Activated CD4-positive, alpha-beta T cell treated with anti-CD3 and anti-CD28 coated beads, Interleukin-2, amount 50 U/mL, for 1 hour (primary cell): ENCODE measurements around the gene STK40.

Source experiments
- DNase-seq: peaks from one replicate; pipeline ENCODE4 v3.0.0-alpha.2; 2020

STK40 gene

DNA sequence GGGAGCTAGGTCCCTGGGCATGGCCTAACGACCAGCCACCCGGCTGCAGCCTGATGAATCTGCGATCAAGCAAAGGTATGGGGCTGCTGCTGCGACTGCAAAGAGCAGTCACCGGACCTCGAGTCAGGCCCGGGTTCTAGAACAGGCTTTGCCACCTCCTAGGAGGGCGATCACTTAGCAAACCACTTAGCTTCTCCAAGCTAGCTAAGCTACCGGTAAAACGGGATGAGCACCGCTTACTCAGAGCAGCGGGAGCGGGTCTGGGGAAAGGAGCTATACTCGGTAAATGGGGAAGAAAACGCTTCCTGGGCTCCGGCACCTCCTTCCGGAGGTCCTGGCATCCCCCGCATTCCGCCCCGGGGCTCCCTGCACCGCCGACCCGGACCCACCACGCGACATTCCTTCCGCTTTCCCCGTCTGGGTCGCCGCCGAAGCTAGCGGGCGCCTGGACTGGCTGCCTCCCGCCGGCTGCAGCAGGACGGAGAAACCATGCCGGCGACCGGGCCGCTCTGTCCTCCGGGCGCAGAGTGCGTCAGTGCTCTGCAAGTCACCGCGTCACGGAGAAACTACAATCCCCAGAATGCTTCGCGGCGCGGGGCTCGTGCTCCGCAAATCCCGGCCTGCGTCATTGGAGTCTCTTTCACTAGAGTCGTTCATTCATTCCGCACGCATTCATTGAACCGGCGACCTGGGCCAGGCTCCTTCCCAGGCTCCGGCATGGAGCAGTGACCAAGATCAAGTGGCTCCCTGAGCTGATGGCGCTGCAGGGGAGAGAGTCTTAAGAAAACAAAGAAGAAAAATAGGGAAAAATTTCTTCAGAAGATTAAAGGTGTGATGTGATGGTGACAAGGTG, 11.9 kb upstream of the STK40 start, which contains the start of gene LSM10:
TSS of gene LSM10 (minus strand) at position 531 of the 853 bp plus-strand sequence. CDS start 3,779 bp downstream, outside the sequence.
- DNase-seq = peak; percentile 92

DNA sequence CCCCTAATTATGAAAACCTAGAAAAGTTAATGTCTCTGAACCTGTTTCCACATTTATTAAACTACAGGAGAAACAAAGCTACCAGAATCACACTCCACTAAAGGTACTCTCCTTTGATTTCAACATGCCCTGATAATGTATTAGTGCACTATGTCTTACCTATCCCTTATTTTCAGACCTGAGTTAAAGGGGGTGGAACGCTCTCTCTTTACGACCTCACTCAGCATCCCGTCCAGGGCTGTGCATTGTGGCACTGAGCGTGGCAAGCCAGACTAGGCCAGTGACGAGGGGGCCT, 11.3 kb upstream of the STK40 start:
- no peak for DNase-seq

DNA sequence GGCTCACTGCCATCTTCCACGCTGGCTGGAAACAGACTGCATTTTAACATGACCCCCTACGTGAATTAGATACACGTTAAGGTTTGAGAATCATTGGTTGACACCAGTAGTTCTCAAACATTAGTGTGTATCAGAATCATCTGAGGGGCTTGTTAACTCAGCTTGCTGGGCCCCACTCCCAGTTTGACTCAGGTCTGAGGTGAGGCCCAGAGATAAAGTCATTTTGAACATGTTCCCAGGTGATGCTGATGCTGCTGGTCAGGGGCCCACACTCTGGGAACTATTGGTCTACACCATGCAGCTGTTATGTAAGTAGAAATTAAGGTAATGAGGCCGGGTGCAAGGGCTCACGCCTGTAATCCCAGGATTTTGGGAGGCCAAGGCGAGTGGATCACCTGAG, 10.6 kb upstream of the STK40 start:
- no peak for DNase-seq

DNA sequence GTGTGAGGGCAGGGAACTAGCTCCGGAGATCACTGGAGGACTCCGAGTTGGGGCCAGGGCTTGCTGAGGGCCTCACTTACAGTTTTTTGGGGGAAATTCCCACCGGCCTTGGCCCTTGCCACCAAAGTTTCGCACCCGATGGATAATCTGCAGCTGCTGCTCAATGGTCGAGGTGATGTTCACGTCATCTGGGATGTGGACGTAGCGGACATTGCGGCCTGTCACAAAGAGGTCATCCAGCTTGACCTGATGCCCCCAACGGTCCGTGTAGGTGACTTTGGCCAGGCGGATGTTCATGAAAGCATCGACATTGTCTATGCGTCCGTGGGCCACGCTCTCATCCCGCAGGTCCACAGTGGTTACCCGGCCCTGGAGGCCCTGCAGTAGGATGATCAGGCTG, 8.0 kb upstream of the STK40 start:
- DNase-seq = no peak

DNA sequence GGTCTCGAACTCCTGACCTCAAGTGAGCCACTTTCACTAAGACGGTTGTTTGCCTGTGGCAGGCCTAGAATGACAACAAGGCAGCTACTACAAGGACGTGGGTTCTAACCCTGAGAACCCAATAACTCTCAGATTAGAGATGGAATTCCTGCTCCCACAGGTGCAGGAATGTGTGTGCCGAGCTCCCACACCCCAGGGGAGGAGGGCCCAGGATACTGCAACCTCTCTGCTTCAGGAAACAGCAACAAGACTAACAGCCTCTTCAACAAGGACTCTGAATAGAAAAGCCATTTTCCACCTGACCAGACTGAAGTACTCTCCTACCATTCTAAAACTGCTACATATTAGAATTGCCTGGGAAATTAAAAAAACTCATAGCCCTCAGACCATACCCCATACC, 7.1 kb upstream of the STK40 start:
- no peak for DNase-seq

DNA sequence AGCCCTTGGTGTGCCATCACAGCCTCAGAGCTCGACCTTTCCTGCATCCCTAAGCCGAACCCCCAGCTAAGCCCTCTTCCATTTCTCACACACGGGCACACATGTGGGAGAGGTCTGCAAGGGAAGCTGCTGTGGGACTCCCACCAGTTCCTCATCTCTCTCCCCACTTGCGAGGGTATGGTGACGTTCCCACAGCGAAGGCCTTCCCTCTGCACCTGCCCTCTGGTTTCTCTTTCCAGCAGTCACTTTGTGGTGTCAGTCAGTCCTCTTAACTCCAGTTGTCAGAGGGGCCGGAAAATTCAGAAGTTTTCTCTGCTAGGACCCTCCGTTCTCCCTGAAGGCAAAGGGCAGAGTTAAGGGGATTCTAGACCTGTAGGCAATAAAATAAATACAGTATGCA, 5.5 kb upstream of the STK40 start:
- DNase-seq = no peak

DNA sequence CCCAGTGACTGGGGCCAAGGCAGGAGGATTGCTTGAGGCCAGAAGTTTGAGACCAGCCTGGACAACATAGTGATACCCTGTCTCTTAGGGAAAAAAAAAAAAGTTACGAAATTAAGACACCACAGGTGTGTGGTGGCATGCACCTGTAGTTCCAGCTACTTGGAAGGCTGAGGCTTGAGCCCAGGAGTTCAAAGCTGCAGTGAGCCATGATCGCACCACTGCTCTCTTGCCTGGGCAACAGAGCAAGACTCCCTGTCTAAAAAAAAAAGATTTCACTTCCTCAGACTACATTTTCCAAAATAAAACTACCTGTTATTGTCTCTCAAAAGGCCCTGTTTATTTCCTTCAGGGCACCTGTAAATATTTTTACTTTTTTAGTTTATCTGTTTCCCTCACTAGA, 4.7 kb upstream of the STK40 start:
- DNase-seq = no peak

DNA sequence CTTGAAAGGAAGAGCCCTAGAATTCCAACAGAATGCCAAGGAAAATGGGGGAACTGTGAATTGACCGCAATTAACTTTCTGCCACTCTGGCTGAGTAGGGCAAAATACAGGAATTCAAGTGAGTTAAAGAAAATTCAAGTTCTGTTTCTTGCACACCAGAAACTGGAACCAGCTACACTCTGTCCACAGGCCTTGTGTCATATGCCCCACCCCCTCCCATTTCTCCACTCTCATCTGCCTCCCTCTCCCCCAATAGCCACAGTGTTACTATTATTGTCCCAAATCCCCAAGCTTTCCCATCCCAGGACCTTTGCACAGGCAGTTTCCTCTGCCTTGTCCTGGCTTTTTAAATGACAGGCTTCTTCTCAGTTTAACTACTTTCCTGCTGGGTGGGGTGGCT, 4.3 kb upstream of the STK40 start:
- no peak for DNase-seq

DNA sequence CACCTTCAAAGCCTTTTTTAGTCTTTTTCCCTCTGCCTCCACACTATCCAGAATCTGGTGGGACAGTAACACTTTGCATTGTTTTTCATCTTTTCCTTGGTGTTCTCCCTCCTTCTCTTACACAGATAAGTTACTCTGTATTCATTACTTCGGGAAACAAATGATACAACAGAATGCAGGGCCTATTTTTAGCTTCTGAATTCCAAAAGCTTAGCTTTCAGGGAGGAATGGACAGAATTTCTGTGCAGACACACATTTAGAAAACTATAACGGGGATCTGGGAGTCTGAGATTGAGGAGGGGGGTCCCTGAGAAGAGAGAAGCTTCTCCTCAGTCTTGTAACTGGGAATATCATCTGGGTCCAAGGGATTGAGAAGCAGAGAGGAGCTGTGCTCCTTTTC, 3.5 kb upstream of the STK40 start:
- no peak for DNase-seq

DNA sequence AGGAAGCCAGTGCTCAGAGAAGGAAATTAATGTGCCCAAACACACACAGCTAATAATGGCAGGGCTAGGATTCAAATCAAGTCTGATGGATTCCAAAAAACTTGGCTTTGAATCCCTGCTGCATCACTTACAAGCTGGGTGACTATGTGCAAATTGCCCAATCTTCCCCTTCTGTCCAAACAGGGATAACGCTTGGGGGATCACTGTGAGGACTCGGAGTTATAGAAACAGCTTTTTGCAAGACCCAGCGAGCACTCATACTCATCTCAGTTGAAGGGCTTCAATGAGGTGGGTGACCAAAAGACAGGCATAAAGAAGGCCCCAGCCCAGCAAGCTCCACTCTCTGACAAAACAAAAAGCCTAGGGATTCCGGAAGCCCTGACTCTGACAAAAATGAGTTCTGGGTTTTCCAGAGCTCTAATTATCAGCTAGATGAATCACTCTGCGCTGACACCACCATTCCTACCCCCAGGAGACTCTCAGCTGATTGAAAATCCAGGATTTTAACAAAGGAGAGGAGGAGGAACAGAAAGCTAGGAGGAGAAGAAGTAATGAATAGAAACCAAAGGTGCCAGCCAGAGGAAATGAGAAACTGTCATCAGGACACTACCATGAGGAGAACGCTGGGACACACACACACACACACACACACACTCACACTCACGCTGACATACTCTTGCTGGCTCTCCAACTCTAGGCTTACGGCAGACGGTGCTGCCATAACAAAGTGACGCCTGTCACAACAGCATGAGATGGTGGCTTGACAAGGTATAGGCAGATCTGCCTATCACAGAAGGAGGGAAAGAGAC, 1.6 kb upstream of the STK40 start:
- no peak for DNase-seq

DNA sequence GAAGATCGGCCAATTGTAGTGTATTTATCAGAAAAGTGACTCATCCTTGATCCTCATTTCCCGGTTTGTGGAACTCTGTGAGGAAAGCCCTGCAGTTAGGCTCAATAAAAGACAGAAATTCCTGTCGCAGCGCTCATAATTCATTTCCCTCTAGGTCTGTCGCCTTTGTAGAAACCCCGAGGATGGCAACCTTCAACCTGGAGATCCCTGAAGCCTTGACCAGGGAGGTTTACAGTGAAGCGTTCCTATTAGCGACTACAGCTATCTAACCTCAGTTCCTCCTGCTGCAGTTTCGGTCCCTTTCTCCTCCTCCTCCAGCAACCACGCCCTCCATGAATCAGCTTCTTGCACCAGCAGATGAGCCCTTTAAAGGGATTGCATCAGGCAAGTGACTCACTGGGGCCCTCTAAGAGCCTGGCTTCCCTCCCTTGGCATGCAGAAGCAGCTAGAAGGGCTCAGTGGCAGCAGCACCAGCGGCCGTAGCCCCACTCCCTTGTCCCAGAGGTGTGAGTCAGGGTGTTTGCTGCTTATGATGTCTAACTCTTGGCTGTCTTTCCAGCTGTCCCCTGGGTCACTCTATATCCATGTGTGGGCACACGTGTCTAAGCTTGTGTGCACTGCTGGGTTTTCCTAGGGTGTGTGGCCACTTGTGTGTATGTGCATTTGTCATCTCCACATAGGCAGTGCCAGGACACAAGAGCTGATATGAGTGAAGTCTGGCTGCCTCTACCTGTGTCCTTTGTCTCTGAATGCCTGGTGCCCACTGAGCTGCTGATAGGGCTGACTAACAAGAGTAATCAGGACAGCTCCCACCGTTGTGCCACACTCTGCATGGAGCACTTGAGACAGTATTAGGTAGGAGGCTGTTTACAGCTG, 779 bp upstream of the STK40 start:
- DNase-seq = peak; percentile 77

DNA sequence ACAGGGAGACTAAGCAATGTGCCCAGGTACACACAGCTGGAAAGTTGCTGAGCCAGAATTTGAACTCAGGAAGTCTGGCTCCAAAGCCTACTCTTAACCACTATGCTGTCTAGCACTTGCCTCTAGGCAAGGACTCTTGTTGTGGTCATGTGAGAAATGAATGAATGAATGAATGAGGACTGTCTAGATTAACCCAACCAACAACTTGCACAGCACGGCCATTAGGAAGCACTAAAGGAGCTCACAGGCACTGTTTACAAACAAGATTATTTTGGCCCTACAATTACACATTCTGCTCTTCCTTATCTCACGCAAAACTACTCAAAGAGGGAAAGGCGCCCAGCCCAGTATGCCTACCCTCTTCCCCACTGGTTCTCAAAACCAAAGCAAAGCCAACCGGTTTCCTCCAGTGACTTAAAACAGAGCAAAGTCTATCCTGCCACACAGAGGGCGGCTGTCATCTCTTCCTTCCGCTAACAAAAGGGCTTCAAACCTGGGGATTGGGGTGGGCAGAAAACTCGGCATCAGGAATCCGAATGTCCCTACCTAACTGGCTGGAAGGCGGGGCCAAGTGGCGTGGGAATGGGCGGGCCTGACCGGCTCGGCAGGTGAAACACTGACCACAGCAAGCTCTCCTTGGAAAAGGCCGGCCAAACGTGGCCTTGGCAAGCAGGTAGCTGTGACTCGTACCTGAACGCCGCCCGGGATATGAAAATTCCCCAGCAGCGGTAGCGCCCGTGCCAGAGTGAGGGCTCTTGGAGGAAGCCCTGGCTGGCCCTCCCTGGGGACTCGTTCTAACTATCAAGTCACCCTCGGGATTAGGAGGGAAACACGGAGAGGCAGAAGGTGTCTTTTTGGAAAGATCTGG, 948 bp downstream of the STK40 start:
- DNase-seq = peak; percentile 18

DNA sequence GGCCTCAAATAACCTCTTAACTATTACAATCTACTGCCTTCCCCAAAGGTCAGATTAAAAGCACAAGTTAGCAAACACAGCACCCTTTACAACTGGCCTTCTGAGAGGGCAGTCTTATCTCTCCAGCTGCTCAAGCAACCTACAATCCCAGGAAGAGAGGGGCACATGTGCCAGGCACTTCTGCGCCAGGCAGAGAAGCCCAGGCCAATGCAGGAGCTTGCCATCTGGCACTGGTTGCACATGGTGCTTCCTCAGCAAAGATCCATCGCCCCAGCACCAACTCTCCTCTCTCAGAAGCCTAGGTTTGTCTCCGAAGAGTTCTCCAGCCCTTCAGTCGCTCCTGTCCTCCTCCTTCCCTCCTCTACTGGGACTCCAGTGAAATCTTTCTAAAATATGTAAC, 2.5 kb downstream of the STK40 start:
- no peak for DNase-seq

DNA sequence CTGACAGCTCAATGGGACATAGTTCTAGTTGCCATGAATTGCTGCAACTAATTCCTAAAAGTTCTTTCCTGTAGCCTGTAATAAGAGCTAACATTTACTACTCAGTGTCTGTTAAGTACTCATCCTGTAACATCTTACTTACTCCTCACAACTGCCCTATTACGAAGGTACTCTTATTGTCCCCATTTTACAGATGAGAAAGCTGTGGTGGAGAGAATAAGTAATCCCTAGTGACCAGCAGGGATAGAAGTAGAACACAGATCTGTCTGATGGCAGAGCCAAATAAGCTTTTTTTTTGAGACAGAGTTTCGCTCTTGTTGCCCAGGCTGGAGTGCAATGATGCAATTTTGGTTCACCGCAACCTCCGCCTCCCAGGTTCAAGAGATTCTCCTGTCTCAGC, 3.1 kb downstream of the STK40 start:
- no peak for DNase-seq

DNA sequence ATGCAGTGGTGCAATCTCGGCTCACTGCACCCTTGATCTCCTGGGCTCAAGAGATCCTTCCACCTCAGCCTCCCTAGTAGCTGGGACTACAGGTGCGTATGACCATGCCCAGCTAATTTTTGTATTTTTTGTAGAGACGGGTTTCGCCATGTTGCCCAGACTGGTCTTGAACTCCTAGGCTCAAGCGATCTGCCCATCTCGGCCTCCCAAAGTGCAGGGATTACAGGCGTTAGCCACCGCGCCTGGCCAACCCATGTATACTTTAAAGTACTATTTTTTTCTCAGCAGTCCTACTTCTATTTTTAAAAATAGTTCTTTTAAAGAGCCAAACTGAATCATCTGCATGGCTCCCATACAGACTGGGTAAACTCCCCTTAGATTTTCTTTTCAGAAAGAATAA, 3.5 kb downstream of the STK40 start:
- DNase-seq = no peak

DNA sequence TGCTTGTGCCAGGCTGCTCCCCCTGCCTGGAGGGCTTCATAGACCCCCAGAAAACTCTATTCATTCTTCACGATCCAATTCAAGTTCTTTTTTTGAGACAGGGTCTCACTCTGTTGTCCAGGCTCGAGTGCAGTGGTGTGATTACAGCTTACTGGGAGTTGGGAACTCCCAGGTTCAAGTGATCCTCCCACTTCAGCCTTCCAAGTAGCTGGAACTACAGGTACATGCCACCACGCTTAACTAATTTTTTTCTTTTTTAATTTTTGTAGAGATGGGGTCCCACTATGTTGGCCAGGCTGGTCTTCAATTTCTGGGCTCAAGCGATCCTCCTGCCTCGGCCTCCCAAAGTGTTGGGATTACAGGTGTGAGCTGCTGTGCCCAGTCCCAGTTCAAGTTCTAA, 4.3 kb downstream of the STK40 start:
- DNase-seq = no peak

DNA sequence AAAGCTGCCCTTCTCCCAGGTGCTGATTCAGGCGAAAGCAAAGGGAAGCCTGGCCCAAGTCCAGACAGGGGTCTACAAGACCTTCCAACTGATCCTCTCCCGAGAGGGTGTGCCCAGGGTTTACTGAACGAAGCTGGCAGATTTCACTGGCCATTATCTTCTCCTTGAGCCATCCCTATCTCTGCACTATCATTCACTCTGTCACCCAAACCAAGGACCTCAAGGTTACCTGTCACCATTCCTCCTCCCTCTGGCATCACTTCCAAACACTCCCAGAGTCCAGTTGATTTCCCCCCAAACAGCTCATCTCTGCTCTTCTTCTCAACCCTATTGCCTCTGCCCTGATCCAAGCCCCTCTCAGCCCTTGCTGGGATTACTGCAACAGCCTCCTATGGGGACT, 4.9 kb downstream of the STK40 start:
- DNase-seq = no peak

DNA sequence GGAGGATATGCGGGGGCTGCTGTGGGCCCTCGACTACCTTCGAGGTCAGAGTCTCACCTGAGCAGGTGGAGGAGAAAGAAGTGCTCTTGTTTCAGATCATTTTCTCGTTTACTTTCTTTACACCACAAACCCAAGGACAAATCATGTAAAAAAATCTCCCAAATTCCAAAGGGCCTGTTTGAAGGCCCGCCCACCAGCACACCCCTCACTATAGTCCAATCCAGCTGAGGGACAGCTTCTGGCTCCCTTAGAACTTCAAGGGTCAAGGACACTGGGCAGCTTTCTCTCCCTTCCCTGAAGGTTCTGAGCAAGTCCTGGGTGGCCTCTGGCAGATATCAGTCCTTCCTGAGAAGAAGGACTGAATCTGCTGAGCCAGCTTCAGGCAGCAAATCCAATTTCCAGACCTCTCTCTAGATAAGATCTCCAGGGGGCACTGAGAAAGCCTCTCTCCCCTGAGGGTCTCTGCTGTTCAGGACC, 5.5 kb downstream of the STK40 start:
- no peak for DNase-seq

DNA sequence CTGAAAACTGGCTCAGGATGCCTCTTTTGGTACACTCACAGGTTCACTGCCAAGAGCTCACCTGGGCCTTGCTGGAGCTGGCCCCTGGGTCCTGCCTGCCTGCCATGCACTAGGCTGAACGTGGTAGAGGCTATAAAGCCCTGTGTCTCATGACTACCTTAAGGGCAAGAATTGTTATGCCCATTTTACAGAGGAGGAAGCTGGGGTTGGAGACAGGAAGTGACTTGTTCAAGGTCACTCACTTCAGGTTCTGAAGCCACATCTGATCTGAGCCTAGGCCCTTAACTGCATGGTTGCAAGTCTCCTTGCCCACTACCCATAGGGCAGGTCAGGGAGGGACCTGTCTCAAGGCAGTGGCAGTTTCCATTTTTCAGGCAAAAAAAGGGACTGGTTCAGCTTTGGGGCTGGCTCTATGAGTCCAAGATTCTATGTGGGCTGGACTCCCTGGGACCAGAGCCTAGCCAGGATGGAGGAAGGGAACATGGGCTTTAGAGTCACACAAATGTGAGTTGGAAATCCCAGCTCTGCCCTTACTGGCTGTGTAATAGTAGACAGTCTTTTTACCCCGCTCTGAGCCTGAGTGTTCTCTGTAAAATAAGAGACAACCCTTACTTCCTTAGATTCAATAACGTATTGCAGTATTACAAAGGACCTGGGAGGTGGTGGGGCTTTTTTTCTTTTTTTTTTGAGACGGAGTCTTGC, 7.8 kb downstream of the STK40 start:
- no peak for DNase-seq

DNA sequence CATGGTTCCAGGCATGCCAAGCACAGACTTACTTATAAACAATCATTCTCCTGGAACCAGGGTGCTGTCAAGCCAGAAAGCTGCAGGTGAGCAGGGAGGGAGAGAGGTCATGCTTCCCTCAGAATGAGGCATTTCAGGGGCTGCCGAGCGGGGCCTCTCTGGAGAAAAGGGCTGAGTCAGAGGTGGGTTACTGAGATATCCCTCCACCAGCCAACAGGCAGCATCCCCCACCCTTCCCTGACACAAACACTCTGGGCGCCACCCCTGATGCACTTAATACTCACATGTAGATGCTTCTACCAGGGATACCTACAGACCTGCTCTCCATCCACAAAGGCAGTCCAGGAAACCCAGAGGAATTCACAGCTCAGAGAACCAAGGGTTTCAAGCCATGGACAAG, 13.1 kb downstream of the STK40 start:
- no peak for DNase-seq

DNA sequence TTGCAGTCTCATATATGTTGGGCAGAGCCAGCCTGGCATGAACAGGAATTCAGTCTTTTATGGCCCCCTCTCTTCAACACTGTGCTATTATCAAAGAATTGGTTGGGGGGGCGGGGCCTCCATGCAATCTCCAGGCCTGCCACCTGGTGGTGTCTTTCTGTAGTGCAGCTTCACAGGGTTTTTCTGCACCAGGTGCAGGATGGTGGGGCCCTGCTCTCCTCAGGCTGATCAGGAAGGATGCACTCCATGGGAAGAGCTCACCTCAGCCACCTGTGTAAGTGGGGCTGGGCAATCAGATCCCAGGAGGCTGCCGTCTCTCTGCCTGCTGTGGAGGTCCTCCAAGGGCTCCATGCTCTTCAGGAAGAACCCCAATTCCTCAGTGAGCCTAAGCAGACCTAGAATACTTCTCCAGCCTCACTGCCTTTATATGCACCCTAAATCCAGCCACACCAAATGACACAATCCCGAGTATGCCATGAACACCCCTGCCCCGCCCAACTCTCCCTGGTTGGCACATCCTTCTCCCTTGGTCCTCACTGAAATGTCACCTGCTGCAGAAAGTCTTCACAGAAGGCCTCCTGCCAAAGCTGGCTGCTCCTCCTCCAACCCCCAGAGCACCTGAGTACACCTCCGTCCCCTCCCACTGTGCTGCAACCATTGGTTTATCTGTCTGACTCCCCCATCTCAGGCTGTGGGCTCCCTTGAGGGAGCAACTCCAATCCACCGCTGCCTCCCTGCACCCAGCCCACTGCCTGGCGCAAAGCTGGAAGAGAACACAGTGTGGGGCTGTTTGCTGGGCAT, 16.5 kb downstream of the STK40 start:
- DNase-seq = peak; percentile 86
